HepG2 (cell line): ENCODE data around the gene TXNRD2. TPM values are rescaled to one million over a fixed set of nuclear protein-coding genes. Genes with fewer than 3 reads are reported as not detected.

ENCODE experiments used
- AGO2 ChIP-seq: fragments of 200-400 bp; formaldehyde crosslinking; optimal IDR thresholded peaks from 2 replicates; pipeline ENCODE3; 2017; ENCODE audit warnings: mild to moderate bottlenecking, low read depth, low read length, moderate library complexity
- CEBPG ChIP-seq: IDR thresholded peaks from 2 replicates; pipeline ENCODE4 v1.6.1; 2016
- GATAD2A ChIP-seq: IDR thresholded peaks from 2 replicates; pipeline ENCODE4 v1.6.1; 2016
- GZF1 ChIP-seq: sonication (generic); formaldehyde crosslinking; IDR thresholded peaks from 2 replicates; pipeline ENCODE4 v1.5.1; 2020; ENCODE audit warnings: mild to moderate bottlenecking, missing genetic modification reagents
- JUND ChIP-seq: sonication (generic); formaldehyde crosslinking; IDR thresholded peaks from 2 replicates; pipeline ENCODE4 v1.8.0; 2022; ENCODE audit warnings: mild to moderate bottlenecking, missing genetic modification reagents
- KAT2B ChIP-seq: fragments of 150-350 bp; IDR thresholded peaks from 2 replicates; pipeline ENCODE4 v1.6.1; 2014; ENCODE audit warnings: low read depth, low read length, borderline replicate concordance
- KDM5B ChIP-seq: sonication (generic); formaldehyde crosslinking; IDR thresholded peaks from 2 replicates; pipeline ENCODE4 v1.4.0; 2020; ENCODE audit warnings: missing genetic modification reagents, mild to moderate bottlenecking, borderline replicate concordance
- MED13 ChIP-seq: sonication (generic); formaldehyde crosslinking; IDR thresholded peaks from 2 replicates; pipeline ENCODE4 v1.5.0; 2020; ENCODE audit warnings: missing genetic modification reagents
- MIER2 ChIP-seq: IDR thresholded peaks from 2 replicates; pipeline ENCODE4 v1.6.1; 2016; ENCODE audit warnings: missing biosample characterization, missing genetic modification reagents
- MIER3 ChIP-seq: IDR thresholded peaks from 2 replicates; pipeline ENCODE4 v1.6.1; 2016; ENCODE audit warnings: missing compliant biosample characterization, borderline replicate concordance
- MXI1 ChIP-seq: IDR thresholded peaks from 3 replicates; pipeline ENCODE4 v1.6.1; 2012; ENCODE audit warnings: low read depth, low read length, inconsistent platforms, borderline replicate concordance
- THAP9 ChIP-seq: sonication (generic); formaldehyde crosslinking; IDR thresholded peaks from 2 replicates; pipeline ENCODE4; 2020; ENCODE audit warnings: missing genetic modification reagents, mild to moderate bottlenecking, borderline replicate concordance
- TRIM22 ChIP-seq: fragments of 450-650 bp; IDR thresholded peaks from 2 replicates; pipeline ENCODE4 v1.6.1; 2017
- ZBTB8A ChIP-seq: sonication (generic); formaldehyde crosslinking; IDR thresholded peaks from 2 replicates; pipeline ENCODE4 v1.4.0; 2020; ENCODE audit warnings: mild to moderate bottlenecking, low read depth, missing genetic modification reagents, borderline replicate concordance
- ZFP37 ChIP-seq: sonication (generic); formaldehyde crosslinking; IDR thresholded peaks from 2 replicates; pipeline ENCODE4 v1.4.0; 2020; ENCODE audit warnings: missing genetic modification reagents, borderline replicate concordance
- ZMAT3 ChIP-seq: sonication (generic); formaldehyde crosslinking; conservative IDR thresholded peaks from 2 replicates; pipeline ENCODE4 v1.7.0; 2021; ENCODE audit warnings: missing genetic modification reagents
- ZNF256 ChIP-seq: sonication (generic); formaldehyde crosslinking; conservative IDR thresholded peaks from 2 replicates; pipeline ENCODE4 v1.4.0; 2020; ENCODE audit warnings: missing genetic modification reagents
- ZNF331 ChIP-seq: sonication (generic); formaldehyde crosslinking; IDR thresholded peaks from 2 replicates; pipeline ENCODE4 v1.4.0; 2020; ENCODE audit warnings: missing genetic modification reagents
- ZNF441 ChIP-seq: sonication (generic); formaldehyde crosslinking; IDR thresholded peaks from 2 replicates; pipeline ENCODE4 v1.7.0; 2021; ENCODE audit warnings: missing genetic modification reagents, borderline replicate concordance
- ZNF501 ChIP-seq: sonication (generic); formaldehyde crosslinking; IDR thresholded peaks from 2 replicates; pipeline ENCODE4 v1.5.1; 2020; ENCODE audit warnings: mild to moderate bottlenecking, moderate library complexity, missing genetic modification reagents
- ZNF549 ChIP-seq: sonication (generic); formaldehyde crosslinking; IDR thresholded peaks from 2 replicates; pipeline ENCODE4 v1.5.0; 2020; ENCODE audit warnings: missing genetic modification reagents
- polyA plus RNA-seq, 8 experiments: library from polyadenylated mRNA; depleted of rRNA in 3 of 8; stranded (reverse) in 7 of 8; unstranded in 1 of 8; fragments of >200 nt; fragmentation: Illumina TruSeq in 4 of 8; extraction: Trizol in 4 of 8; gene quantifications; 2 replicates each; pipeline versions ENCODE4 v1.2.1 to v1.2.3, GENCODE V29; 2011 to 2016; ENCODE audit warnings: low read depth in 4 of 8, missing spikeins in 1 of 8, mixed read lengths in 1 of 8; ENCODE audit not compliant: insufficient read depth in 1 of 8
- total RNA-seq, 5 experiments: library from RNA; depleted of rRNA; stranded (reverse); fragments of >200 nt; fragmentation: Illumina TruSeq; extraction: Trizol; gene quantifications; 2 replicates each; pipeline ENCODE4 v1.2.3, GENCODE V29; 2016; ENCODE audit warnings: low read depth in 1 of 5
- TF ChIP-seq, protein P1 (sequence below): IDR thresholded peaks from 2 replicates; pipeline ENCODE4 v1.6.1; 2012; ENCODE audit warnings: inconsistent platforms
- TF ChIP-seq, protein P2 (sequence below): sonication (generic); formaldehyde crosslinking; IDR thresholded peaks from 2 replicates; pipeline ENCODE4 v1.8.1; 2023; ENCODE audit warnings: mild to moderate bottlenecking, inconsistent platforms, moderate library complexity, missing genetic modification reagents, borderline replicate concordance
- TF ChIP-seq, protein P3 (sequence below): sonication (generic); formaldehyde crosslinking; conservative IDR thresholded peaks from 2 replicates; pipeline ENCODE4 v1.8.0; 2022; ENCODE audit warnings: low read depth, missing genetic modification reagents

The TXNRD2 gene
- total and polyA plus RNA-seq, 2 of the 13 experiments (the other 11 are each of a cell fraction or from before 2014, with no cell fraction given), result 17.5 to 18.6 TPM

DNA sequence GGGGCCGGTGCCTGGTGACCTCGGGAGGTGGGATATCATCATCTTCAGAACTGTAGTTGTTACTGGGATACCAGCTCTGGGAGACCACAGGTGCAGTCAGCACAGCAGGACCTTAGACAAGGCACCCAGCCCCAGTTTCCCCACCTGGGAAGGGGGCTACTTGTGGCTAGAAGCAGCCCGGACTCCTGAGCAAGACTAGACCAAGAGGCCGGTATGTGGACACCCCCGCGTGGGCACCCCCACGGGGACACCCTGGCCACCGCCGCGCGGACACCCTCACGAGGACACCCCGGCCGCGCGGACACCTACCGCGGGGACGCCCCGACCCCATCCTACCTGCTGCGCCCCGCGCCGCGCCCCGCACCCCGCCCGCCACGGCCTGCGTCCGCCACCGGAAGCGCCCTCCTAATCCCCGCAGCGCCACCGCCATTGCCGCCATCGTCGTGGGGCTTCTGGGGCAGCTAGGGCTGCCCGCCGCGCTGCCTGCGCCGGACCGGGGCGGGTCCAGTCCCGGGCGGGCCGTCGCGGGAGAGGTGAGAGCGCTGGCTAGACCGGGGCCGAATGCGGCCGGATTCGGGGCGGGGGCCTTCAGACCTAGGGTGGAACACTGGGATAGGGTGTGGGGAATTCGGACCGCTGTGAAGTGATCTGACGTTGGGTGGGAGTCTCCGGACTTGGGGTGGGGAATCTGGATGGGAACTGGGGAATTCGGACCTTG, at the start of gene TXNRD2, which contains the start of gene COMT (continued):
- no peak for TF ChIP-seq ZBTB8A (CRISPR knock-in tag)
- no peak for TF ChIP-seq MIER2 (CRISPR knock-in tag)
- TF ChIP-seq, protein P1, sequence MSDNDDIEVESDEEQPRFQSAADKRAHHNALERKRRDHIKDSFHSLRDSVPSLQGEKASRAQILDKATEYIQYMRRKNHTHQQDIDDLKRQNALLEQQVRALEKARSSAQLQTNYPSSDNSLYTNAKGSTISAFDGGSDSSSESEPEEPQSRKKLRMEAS, result peak; percentile 49; the same call in 1 of the 2 replicates
- peak; percentile 44 for TF ChIP-seq AGO2
- TF ChIP-seq THAP9 (CRISPR knock-in tag), result no peak
- TF ChIP-seq, protein P2, sequence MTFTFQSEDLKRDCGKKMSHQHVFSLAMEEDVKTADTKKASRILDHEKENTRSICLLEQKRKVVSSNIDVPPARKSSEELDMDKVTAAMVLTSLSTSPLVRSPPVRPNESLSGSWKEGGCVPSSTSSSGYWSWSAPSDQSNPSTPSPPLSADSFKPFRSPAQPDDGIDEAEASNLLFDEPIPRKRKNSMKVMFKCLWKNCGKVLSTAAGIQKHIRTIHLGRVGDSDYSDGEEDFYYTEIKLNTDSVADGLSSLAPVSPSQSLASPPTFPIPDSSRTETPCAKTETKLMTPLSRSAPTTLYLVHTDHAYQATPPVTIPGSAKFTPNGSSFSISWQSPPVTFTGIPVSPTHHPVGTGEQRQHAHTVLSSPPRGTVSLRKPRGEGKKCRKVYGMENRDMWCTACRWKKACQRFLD, result no peak
- no peak for TF ChIP-seq ZNF441 (CRISPR knock-in tag)
- peak; percentile 44; the same call in 1 of the 2 replicates for TF ChIP-seq ZNF331 (CRISPR knock-in tag)
- TF ChIP-seq KAT2B, result no peak
- no peak for TF ChIP-seq ZNF256 (CRISPR knock-in tag)
- TF ChIP-seq, protein P3, sequence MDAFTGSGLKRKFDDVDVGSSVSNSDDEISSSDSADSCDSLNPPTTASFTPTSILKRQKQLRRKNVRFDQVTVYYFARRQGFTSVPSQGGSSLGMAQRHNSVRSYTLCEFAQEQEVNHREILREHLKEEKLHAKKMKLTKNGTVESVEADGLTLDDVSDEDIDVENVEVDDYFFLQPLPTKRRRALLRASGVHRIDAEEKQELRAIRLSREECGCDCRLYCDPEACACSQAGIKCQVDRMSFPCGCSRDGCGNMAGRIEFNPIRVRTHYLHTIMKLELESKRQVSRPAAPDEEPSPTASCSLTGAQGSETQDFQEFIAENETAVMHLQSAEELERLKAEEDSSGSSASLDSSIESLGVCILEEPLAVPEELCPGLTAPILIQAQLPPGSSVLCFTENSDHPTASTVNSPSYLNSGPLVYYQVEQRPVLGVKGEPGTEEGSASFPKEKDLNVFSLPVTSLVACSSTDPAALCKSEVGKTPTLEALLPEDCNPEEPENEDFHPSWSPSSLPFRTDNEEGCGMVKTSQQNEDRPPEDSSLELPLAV (CRISPR knock-in tag), result no peak
- TF ChIP-seq ZNF501, result no peak; the same call in 1 of the 2 replicates
- no peak; the same call in 1 of the 2 replicates for TF ChIP-seq ZMAT3 (CRISPR knock-in tag)
- no peak for TF ChIP-seq ZFP37 (CRISPR knock-in tag)
- TF ChIP-seq MIER3 (CRISPR knock-in tag), result 0 out of 2 replicates have a peak, but pooled peaks have one; percentile 21
- TF ChIP-seq KDM5B (CRISPR knock-in tag), result peak; percentile 44
- TF ChIP-seq JUND, result no peak
- TF ChIP-seq MXI1, result 0 out of 3 replicates have a peak, but pooled peaks have one; percentile 41
- TF ChIP-seq TRIM22, result no peak
- no peak for TF ChIP-seq CEBPG
- no peak for TF ChIP-seq MED13
- TF ChIP-seq GZF1 (CRISPR knock-in tag), result no peak
- no peak for TF ChIP-seq ZNF549
- TF ChIP-seq GATAD2A (CRISPR knock-in tag), result no peak
